SHP77 treated with DMSO at 0.1 percent for 48 hours (cell line): ENCODE data around the gene CEP89.
"Not testable (repeated sequence)": the region's sequence is repeated elsewhere in the genome, so short reads cannot be mapped to it uniquely, and the experiment has no call there.

Experiments used
- DNase-seq: peaks from one replicate; lab custom pipeline; 2025; lab: John Stamatoyannopoulos, UW

Gene CEP89

DNA sequence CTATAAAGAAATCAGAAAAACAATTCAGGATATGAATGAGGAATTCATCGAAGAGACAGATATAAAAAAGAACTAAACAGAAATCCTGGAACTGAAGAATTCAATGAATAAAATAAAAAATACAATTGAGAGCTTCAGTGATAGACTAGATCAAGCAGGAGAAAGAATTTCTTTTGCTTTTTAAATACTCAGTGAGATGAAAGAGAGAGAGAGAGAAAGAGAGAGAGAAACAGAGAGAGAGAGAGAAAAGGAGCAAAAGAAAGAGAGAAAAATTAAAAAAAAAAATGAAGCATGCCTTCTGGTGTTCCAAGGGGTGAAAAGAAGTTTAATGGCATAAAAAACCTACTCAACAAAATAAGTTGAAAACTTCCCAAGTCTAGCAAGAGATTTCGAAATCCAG, 80.1 kb downstream of the CEP89 start:
- no peak for DNase-seq

DNA sequence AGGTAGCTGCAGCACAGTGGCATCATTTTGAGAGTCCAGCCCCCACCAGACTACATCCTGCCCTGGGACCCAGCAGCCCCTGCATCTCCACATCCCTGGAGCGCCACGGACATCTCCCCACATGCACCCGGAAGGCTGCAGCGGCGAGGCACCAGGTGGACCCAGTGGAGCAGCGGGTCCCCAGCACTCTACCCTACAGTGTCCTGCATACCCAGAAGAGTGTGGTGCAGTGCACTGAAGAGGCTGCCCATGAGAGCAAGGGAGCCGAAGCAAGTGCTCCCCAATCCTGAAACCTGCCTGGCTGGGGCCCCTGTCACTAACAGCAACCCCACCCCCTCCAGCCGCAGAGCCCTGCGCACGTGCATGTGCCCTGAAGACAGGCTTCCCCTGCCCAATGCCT, 80.9 kb downstream of the CEP89 start:
- DNase-seq = no peak

DNA sequence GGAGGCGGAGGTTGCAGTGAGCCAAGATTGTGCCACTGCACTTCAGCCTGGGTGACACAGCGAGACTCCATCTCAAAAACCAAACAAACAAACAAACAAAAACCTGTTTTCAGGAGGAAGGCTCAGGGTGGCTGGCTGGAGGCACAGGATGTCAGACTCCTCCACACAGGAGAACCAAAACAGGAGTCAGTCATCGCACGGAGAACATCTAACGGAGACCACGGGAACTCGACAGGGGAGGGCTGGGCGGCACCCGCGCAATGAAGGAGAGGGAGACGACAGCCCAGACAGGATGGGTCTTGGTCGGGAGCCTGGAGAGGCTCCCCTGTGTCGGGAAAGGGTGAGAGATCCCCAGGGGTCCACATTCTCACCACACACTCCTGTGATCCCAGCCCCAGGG, 81.4 kb downstream of the CEP89 start:
- DNase-seq = no peak

DNA sequence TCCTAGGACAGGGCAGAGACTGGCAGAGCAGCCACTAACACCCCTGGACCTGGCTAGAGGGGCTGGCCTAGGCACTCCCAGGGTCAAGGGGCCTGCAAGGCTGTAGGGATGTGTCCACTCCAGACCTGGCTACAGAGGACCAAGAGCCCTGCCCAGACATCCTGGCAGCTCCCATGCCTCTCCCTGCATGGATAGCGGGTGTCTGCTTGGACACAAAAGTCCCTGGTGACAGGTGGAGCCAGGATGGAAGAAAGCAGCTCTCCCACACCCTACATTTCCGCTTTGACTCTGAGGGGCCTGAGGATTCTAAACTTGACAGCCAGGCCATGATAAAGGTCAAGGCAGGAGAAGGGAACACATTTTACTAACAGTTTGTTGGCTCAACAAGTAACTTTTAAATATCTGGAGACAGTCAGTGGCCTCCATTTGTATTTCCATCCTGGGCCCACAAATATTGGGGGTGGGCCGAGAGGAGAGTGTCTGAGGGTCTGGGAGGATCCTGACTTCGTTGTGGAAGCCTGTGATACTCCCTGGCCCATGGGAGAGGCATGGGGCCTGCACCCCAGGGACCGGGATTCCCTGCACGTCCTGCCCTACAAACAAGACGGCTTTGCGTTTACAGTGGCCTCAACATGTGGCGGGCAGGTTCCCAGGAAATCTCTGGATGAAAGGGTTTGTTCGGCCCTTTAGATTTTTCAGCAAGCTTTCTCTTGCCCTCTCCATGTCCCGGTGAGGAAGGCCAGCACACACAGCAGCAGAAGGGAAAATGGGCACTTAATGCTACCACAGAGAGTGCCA, 82.4 kb downstream of the CEP89 start:
- DNase-seq = no peak

DNA sequence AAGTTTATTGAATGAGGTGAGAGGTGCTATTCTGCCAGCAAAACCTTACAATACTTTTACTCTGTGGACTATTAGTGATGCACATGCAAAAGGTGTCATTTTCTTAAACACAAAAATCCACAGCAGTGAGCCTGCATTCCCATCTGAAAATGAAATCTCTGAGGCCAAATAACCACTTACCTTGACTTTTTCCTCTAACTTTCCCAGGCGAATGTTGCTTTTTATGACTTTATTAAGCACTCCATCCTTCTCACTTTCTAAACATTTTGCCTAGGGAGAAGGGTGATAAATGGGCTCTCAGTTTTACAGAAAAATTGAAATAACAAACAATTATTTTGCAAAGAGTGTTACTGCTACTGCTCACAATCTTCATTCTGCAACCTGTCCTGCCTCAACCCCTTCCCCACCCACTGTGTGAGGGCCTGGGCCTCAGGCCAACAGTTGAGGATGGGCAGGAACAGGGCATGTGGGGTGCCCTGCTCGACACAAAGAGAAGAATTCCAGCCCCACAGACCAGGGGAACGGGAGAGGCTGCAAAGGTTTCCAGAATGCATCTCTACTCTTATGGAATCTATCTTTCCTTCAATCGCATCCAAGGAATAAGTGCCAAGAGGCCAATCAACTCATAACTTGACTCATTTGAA, 84.1 kb downstream of the CEP89 start:
- DNase-seq = no peak

DNA sequence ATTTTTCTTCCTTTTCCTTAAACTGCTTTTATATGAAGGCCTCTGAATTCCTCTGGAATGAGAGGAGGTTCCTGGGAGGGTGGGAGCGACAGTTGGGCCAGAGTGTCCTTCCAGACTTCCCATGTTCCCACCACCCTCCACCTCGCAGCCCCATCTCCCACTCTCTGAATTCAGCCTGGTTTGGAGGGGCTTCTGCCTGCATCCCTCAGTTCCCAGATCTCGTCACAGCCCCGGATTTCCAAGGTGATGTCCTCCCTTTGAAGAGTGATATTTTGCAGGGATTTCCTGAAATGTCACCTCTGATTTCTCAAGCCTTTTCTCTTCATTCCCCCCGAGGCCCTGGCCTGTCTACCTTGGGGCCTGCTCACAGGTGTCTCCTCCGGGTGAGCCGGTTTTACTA, 85.5 kb downstream of the CEP89 start:
- DNase-seq = no peak

- not testable (repeated sequence) for DNase-seq
These were observed 86.5 kb downstream of the CEP89 start for GRCh38 chr19:32885255-32885654.

GRCh38 chr19:32881766-32882165, 90.0 kb downstream of the CEP89 start:
- no peak for DNase-seq

DNA sequence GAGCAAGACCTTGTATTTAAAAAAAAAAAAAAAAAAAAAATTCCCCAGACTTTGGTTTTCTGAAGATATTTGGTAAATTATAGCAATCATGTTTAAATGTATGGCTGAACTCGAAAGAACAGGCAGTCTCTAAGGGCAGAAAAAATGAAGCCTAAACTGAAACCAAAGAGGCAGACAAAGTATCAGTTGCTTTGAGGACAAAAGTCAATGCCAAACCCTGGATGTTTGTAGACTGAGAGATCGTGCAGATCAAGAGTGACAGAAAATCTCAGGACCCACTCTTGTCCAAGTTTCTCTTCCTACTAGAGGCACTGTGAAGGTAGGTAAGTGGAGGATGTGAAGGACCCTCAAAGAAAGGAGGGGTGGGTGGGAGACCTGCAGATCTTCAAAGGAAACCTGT, 91.1 kb downstream of the CEP89 start:
- DNase-seq = no peak

DNA sequence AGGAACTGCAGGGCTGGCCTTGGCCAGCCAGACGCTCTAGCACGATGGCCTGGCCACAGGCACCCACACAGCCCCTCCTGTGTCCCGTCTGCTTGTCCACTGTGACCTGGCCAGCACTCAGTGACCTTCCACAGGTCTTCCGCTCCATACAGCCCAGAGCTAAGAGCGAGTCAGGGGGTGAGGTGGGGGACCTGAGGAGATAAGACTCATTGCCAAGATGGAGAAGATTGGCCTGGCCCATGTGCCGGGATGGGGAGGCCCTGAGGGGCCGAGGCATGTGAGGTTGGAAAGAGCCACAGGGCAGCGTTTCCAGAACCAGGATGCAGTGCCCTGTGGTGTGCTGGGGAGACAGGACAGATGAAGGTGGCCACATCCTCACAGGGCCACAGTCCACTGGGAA, 92.0 kb downstream of the CEP89 start:
- no peak for DNase-seq

GRCh38 chr19:32878988-32879387, 92.8 kb downstream of the CEP89 start:
- no peak for DNase-seq

DNA sequence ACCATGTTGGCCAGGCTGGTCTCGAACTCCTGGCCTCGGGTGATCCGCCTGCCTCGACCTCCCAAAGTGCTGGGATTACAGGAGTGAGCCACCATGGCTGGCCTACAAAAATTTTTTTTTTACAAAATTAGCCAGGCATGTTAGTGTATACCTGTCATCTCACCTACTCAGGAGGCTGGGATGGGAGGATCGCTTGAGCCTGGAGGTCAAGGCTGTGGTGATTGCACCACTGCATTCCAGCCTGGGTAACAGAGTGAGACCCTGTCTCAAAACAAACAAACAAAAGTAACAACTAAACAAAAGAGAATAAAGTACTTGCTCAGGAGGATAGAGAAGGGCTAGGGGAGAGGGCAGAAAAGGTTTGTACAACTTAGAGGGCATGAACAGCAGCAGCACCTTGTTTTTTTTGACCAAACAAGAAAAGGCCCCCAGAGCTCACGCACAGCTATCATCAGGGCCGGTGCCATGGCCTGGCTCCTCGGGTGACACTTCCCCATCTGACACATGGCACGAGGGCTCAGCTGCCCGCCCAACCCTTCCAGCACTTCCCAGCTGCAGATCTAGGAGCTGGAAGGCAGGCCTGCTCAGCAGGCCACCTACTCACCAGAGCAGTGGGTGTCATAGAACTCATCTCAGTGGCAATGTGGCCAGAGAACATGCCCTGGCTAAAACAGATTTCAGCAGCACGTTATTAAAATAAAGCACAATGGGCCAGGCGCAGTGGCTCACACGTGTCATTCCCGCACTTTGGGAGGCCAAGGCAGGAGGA, 93.6 kb downstream of the CEP89 start:
- no peak for DNase-seq

DNA sequence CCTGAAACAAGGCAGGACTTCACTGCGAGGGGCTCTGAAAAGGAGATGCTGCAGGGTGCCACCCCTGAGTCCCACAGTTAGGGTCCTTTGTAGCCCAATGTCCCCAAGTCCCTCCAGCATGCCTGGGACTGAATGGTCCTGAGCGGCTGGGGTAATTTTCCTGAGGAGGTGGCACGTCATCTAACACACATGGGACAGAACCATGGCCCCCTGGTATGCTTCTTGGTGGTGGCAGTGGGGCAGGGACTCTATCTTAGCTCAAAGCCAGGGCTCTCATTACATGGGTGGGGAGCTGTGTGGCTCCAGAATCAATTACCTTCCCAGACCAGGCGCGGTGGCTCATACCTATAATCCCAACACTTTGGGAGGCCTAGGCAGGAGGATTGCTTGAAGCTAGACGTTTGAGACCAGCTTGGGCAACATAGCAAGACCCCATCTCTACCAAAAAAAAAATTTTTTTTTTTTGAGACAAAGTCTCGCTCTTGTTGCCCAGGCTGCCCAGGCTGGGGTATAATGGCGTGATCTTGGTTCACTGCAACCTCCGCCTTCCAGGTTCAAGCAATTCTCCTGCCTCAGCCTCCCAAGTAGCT, 94.3 kb downstream of the CEP89 start:
- no peak for DNase-seq

- DNase-seq = no peak
These were observed 94.9 kb downstream of the CEP89 start for GRCh38 chr19:32876919-32877285.

- DNase-seq = no peak
These were observed 95.4 kb downstream of the CEP89 start for GRCh38 chr19:32876236-32876918.

GRCh38 chr19:32875428-32875827, 96.3 kb downstream of the CEP89 start:
- DNase-seq = no peak

DNA sequence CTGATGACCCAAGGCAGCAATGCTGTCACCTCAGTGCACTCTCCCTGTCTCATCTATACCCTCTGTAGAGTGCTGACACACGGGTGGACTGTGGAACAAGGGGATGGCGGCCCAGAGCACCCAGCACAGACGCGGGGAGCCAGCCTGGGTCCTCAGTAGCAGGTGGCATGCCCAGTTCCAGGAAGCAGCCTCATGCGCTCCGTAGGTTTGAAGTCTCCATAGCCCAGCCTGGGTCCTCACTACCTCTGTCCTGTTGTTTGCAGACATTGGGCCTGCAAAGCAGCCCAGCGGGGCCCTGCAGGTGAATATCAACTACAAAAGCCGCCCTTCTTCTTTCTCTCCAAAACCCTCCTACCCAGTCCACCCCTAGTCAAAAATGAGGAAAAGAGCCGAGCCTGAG, 97.2 kb downstream of the CEP89 start:
- no peak for DNase-seq

DNA sequence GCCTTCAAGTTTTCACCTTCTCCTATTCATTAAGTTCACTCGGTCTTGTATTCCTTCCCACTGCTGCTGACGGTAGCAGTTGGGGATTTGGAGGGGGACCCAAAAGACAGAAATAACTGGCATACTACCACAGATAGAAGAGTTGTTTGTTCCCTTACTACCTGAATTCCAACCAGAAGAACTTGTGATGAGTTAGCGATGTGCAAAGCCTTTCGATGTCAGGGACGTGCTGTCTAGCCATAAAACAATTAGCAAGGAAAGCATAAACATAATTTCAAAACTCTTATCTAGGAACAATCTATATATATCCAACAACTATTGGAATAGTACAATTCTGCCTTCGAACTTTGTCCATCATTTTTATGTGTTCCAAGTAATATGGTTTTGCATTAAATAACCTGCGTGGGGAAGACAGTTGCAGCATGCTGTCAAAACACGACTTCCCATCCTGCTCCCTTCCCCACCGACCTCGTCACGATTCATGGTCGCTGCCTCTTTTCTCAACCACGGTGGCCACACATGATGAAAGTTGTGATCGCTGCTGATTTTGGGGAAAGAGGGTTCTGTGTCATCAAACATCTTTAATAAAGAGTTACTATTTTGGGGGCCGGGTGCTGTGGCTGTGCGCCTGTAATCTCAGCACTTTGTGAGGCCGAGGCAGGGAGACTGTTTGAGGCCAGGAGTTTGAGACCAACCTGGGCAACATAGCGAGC, 98.4 kb downstream of the CEP89 start:
- DNase-seq = no peak

DNA sequence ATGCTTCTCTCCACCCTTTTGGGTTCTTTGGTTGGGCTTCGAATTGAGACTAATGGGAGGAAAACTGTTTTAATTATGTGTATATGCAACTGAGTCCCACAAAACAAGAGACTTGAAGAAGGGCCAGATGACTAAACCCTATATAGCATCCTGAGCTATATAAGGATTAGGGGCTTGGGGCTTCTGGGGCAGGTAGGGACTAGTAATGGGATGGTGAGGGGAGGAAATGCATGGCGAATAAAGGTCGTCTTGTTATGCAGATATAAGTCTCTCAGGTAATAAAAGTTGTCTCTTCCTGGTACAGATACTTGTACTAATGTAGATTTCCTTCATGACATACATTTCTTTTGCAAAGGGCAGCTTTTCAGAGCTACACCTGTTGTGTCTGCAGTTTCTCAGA, 99.4 kb downstream of the CEP89 start:
- DNase-seq = no peak

DNA sequence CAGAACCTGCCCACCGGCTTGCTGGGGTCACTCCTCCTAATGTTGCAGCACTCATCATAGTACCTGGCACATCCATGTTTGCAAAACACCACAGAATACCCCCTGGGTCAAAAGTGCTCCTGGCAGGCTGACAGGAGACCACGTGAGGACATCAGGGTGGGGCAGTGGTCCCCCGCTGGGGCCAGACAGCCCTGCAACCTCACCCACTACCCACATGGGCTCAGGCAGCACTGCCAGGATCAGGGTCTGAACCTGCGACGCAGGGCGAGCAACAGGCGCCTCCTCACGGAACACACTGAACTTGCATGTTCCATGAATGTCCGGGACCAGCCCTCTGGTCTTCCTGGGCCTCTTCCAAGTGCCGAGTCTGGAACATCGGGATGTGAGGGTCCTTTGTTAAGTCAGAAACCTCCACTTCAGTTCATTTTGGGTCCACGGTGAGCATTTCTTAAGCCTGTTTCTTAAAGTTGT, 100.7 kb downstream of the CEP89 start:
- no peak for DNase-seq

GRCh38 chr19:32869966-32870573, 101.7 kb downstream of the CEP89 start:
- DNase-seq = no peak
